ENCODE measurements around the gene CABS1.

DNA sequence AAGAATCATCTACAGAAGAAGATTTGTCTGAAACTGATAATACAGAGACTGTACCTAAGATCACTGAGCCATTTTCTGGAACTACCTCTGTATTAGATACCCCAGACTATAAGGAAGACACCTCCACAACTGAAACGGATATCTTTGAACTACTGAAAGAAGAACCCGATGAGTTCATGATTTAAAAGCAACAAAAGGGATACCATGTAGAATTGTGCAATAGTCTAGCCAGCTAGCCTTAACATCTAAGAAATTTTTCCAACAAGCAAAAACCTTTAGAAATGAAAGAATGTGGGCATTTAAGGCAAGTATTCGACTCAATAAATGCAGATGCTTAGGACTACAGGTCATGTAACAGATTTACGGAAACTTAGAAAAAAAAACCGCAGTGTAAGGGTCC lies 1.3 kb downstream of the CABS1 start:
- TF ChIP-seq, protein P1, sequence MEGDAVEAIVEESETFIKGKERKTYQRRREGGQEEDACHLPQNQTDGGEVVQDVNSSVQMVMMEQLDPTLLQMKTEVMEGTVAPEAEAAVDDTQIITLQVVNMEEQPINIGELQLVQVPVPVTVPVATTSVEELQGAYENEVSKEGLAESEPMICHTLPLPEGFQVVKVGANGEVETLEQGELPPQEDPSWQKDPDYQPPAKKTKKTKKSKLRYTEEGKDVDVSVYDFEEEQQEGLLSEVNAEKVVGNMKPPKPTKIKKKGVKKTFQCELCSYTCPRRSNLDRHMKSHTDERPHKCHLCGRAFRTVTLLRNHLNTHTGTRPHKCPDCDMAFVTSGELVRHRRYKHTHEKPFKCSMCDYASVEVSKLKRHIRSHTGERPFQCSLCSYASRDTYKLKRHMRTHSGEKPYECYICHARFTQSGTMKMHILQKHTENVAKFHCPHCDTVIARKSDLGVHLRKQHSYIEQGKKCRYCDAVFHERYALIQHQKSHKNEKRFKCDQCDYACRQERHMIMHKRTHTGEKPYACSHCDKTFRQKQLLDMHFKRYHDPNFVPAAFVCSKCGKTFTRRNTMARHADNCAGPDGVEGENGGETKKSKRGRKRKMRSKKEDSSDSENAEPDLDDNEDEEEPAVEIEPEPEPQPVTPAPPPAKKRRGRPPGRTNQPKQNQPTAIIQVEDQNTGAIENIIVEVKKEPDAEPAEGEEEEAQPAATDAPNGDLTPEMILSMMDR (IDR thresholded peaks at IDR 0.05) = no peak
- no peak for TF ChIP-seq POLR2A (IDR thresholded peaks at IDR 0.05)

Measured in sigmoid colon (tissue), 3 donors.